NCI-H1417 treated with DMSO at 0.1 percent for 48 hours (cell line): ENCODE data around the gene HOATZ.

Experiments used
- DNase-seq: peaks from one replicate; lab custom pipeline; 2025; lab: John Stamatoyannopoulos, UW

HOATZ gene

DNA sequence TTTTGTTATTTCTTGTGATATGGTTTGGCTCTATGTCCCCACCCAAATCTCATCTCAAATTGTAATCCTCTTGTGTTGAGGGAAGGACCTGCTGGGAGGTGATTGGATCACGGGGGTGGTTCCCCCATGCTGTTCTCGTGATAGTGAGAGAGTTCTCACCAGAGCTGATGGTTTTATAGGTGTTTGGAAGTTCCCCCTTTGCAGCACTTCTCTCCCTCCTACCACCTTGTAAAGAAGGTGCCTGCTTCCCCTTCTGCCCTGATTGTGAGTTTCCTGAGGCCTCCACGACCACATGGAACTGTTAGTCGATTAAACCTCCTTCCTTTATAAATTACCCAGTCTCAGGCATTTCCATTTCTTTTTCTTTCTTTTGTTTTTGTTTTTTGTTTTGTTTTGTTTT is 63.2 kb downstream of the HOATZ start:
- no peak for DNase-seq

DNA sequence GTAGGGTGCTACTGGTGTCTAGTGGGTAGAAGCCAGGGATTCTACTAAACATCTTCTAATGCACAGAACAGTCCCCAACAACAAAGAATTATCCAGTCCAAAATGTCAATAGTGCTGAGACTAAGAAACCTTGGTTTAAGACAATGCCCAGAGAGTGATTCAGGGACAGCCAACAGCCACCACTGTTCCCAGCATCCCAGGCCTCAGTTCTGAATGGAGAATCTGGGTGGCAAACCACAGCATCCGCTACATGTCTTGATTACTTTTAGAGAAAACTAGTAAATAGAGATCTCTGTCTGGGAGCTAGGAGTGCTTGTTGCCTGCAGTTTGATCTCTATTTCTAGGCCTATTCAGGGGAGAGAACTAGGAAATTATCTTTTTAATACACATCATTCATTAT is 66.8 kb downstream of the HOATZ start:
- no peak for DNase-seq

GRCh38 chr11:111582163-111582562 is 67.6 kb downstream of the HOATZ start:
- no peak for DNase-seq

GRCh38 chr11:111582881-111583280 is 68.3 kb downstream of the HOATZ start:
- DNase-seq = no peak

DNA sequence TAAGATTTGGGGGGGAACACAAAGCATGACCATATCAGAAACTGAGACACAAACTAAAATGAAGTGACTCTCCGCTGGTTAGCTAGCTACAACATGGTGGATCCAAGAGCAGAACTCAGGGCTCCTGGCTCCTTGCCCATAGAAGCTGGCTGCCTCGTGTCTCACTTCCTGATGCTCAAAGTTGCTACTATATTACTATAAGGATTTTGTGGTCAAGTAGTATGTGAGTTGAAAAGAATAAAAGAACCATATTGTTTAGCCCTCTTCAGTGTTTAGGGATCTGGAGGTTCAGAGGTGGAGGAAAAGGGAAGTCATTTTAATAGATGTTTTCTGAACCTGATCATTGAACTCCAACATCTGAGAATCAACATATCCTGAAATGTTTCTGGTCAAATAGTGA is 70.8 kb downstream of the HOATZ start:
- no peak for DNase-seq

DNA sequence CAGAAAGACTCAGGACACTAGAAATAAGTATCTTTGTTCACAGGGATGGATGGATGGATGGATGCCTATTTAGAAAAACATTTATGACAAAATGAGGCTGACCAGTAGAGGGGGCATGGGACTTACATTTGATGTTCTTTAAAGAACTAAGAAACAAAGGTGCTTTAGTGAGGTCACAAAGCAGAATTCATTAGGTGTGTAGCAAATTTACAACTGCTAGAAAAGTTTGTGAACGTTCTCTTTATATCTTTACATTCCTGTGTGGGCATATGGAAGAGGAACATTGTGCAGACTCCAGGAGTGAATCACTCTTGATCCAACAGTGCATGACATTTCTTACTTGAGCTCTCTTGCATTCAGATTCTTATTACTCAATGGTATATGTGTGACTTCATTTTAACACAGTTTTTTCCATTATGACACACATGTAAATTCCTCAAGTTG is 71.8 kb downstream of the HOATZ start:
- DNase-seq = peak; percentile 30
